Measurements from ENCODE around the gene KLHL40.
"Not testable (repeated sequence)": the region's sequence is repeated elsewhere in the genome, so short reads cannot be mapped to it uniquely, and the experiment has no call there.

The KLHL40 gene

DNA sequence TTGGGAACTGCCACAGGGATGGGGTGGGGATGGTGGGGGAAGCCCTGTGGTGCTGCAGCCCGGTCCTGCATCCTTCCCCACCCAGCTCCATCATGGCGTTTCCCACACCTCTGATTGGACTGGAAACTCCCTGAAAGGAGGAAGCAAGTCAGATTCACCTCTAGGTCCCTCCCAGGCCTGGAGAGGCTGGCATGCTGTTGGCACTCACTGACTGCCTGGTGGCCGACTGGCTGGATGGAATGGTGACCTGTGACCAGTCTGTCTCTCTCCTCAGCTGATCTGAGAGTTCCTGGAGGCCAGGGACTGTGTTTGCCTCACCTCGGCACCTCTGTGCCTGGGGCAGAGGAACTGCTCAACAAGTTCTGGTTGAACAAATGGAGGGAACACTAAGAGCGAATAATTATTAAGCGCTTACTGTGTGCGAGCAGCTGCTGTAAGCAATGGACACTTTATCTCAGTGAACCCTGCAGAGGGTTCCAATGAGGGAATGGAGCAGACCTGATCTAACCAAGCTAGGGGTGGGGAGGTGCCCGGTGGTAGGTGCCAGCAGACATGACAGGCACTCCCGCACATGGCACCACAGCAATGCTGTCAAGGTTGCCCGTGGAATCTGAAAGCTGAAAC, 20.7 kb downstream of the KLHL40 start:
- no peak for DNase-seq

DNA sequence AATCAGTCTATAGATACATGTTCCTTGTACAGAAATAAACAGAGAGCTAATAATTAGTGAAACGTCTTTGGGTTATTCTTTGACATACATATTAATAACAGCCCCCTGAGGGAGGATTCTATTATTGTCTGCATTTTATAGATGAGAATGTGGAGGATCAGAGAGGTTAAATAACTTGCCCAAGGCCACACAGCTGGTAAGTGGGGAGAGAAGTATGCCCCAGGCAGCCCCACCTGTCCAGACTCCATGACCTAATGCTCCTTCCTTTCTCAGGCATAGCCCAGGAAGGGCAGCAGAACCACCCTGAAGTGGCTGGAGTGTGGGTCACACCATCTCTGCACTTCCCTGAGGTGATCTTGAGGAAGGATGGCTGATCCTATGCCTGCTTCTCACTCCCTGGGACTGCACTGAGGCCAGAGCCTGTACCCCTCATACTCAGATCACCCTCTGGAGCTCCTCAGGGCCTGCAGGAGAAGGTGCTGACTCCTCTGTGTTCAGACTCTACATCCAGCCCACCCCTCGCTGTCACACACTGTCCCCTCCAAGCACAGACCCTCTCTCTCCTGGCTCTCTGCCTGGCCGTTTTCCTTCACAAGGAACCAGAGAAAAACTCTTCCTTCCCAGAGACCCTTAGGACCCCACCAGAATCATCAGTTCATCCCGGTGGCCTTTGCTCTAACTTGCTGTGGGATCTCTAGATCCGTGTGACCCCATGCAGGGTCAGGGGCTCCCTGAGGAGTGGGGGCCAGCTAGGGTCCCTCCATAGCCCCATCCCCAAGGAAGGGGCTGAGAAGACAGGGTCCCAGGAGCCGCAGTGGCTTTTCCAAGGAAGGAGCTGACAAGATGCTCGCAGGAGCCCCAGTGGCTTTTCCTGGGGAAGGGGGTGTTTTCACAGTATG, 21.6 kb downstream of the KLHL40 start:
- no peak for DNase-seq

DNA sequence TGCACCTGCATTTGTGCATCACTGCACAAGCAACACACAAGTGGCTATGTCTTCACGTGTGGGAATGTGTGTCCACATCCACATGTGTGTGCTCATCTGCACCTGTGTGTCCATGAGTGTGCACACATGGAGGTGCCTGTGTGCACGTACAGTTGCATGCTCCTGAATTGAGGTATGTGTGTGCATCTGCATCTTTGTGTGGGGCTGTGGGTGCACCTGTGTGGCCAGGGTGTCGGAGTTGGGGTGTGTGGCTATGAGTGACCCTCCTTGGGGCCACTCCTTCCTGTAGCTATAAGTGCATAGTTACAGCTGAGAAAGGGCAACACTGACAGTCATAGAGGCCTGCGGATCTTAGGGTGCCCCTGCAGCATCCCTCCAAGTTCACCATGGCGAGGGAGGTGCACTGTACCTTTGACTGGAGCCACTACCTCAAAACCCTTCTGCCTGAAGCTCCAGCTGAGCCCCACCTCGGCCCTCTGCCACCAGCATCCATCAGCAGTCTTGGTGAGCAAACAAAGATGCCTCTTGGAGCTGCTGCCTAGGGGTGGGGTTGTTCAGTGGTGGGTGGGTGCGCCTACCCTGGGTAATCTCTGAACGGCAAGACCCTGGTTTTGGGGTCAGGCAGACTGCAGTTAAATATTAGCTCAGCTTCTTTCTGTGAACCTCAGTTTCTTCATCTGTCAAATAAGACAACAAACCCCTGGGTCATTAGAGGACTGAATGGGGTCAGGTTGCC, 22.5 kb downstream of the KLHL40 start:
- no peak for DNase-seq

DNA sequence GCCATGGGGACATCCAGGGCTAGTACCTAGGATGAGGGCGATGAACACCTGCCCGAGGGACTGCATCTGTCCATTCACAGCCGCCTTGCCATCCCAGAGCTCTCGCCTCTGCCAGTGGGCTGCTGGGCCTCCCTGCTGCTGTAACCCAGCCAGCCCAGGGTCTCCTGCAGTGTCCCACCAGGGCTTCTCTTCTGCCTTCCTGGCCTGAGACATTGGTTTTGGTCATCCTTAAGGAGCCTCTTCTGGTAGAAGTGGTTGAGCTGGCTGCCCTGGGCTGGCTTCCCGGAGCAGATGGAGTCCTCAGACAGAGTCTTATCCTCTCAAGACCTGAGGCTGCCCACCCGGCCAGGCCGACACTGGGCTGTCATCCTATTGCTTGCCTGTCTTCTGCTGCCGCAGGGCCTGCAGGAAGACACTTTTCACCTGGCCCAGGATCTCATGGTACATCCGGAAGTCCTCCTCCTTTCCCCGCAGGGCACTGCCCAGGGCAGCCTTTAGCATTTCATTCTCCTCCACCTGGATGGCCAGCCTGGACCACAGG, 23.3 kb downstream of the KLHL40 start:
- DNase-seq, result no peak

DNA sequence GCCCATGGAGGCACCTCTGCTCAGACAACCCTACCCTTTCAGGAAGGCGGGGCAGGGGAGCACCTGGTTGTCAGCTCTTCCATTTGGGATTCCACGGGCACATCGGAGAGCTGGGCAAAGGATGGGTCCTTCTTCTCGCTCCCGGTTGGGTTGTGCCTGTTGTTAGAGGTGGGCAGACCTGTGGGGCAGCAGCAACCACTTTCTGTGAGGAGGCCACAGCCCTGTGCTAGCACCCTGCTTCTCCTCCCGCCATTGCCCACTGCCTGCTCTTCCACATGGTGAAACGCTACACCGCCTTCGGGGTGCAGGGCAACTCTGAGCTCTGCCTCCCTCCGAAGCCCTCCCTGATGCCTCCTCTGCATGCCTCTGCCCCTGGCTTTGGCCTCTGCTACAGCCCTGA, 24.3 kb downstream of the KLHL40 start:
- no peak for DNase-seq

DNA sequence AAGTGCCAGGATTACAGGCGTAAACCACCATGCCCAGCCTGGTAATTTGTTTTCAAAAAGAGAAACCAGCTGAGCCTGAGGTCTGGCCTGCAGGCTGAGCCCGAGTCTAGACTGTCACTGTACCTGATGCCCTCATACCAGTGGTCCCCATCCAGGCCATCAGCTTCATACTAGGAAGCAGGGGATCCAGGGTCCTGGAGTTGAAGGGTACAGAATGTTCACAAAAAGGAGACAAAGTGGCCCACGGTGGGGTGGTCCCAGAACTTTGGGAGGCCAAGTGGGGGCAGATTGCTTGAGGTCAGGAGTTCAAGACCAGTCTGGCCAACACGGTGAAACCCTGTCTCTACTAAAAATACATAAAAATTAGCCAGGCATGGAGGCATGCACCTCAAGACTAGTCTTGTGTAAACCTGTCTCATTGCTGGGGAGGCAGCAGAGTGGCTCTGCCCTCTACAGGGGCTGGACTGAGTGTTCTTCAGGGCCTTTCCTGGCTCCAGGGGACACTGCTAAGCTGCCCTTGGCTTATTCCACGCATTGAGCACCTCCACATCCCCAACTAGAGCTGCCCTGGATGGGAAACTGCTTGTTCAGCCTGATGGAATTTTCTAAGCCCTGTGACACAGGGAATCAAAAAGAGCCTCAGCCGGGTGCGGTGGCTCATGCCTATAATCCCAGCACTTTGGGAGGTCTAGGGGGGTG, 25.1 kb downstream of the KLHL40 start:
- DNase-seq, result no peak

DNA sequence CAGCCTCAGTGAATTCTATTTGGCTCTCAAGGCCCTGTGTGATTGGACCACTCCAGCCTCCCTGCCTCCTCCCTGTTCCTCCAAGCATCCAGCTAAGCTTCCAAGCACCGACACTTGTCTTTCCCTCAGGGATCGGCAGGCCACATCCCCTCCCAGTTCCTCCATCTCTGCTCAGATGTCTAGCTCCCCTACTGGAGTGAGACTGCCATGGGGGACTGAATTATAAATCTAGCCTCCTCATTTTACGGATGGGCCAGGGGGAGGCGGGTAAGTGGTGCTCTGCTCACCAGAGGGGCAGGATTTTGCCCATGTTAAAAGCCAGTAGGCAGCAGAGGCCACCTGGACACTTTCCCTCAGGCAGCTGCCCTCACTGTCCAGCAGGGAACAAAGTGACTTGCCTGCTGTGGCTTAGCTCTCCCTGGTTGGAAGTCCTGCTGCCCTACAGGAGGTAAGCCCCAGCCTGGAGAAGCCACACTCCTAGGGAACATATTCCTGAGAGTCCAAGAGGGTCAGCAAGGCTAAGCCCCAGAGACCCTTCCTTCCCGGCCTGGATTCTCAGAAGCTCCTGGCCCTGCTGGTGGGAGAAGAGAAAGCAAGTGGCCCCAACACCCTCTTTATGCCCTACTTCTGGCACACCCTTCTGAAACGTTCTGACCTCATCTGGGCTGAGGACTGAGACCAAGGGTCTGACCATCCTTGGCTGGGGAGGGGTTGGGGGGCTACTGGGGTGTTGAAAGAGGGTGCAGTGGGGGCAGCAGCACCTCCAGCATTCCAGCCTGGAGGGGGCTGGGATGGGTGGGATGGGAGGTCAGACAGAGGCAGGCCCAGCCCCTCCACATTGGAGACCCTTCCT, 26.4 kb downstream of the KLHL40 start:
- DNase-seq, result no peak

DNA sequence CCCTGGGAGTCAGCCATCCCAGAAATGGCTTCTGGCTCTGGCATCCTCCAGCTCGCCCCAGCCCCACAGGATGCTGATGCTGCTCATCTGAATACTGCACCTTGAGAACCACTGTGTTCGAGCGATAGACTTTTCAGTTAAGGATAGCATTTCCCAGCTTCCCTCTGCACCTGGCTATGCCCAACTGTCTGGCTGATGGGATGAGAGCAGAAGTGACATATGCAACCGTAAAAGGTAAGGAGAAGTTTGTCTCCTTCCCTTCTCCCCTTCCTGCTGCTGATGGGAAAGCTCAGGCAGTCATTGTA, 27.0 kb downstream of the KLHL40 start:
- DNase-seq, result no peak

DNA sequence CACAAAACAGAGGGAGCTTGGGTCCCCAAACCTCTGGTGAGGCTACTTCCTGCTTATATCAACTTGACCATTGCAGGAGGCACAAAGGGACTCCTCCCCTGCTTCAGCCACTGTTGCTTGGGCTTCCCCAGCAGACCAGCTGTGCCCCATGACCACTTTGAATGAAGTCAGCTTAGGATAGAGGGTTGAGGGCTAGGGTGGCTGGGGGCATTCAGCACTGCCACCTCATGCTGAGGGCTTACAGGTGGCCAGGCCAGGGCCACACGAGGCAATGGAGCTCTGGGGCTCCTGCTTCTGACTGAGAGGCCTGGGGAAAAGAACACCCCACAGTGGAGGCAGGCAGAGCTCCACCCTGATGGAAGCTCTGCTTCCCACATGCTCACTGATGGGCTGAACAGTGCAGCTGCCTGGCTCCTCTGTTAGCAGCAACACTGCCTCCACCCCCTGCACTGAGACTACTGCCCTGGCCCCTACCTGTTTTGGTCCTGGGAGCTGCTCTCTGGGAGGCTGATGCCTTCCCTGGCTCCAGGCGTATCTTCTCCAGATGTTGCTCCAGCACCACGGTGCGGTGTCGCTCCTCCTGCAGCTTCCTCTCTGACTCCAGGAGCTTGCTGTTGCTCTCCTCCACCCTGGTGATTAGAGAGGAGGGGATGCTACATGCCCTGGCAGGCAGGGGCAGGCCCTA, 27.5 kb downstream of the KLHL40 start:
- no peak for DNase-seq

DNA sequence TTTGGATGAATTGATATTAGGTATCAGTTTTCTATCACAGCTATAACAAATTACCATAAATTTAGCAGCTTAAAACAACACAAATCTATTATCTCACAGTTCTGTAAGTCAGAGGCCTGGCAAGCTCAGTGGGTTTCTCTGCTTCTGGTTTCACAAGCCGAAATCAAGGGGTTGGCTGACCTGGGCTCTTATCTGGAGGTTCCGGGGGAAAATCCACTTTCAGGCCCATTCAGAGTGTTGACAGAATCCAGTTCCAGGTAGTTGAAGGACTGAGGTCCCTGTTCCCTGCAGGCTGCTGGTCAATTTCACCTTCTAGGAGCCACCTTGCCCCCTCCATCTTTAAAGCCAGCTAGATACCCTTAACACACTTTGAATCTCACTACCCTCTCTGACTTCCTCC, 28.4 kb downstream of the KLHL40 start:
- no peak for DNase-seq

DNA sequence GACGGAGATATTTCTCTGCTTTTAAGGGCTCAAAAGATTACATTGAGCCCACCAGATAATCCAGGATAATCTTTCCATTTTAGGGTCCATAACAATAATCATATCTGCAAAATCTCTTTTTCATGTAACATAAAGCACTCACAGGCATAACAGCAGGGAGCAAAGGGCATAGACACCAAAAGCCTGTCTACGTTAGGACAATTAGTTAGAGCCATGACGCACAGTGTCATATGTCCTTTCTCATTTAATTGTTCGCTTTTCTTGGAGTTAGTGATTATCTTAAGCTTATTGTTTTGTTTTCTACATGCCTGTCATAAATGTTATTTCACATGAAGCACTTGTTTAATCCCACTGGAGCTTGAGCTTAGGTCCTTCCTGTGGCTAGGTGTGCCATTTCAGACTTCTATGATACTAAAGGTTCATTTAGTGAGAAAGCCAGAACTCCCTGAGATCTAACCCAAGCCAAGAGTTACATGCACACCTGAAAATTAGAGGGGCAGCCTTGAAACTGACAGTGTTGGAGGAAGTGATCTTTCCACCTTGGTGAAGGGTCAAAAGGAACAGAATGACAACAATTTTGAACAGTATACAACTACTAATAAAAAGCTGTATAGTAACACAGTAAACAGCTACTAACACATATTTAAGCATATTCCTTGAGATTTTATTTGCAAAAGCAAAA, 29.0 kb downstream of the KLHL40 start:
- DNase-seq, result no peak

DNA sequence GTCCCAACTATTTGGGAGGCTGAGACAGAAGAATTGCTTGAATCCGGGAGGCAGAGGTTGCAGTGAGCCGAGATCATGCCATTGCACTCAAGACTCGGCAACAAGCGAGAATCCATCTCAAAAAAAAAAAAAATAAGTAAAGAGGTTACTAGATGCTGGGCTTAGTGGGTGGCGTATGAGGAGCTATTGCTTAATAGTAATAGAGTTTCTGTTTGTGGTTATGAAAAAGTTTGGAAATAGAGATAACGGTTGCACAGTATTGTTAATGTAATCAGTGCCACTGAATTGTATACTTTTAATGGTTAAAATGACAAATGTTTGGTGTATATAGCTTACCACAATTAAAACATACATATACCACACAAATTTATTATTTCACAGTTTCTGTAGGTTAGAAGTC, 32.0 kb downstream of the KLHL40 start:
- DNase-seq, result no peak

DNA sequence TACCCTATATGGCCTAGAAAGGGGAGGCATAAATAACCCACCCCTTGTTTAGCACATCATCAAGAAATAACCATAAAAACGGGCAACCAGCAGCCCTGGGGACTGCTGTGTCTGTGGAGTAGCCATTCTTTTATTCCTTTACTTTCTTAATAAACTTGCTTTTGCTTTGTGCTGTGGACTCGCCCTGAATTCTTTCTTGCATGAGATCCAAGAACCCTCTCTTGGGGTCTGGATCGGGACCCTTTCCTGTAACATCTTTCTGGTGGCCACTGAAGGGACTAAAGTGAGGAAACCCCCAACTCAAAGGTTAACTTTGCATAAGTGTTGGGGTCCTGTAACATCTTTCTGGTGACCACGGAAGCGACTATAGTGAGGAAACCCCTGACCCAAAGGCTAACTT, 33.0 kb downstream of the KLHL40 start:
- DNase-seq, result no peak

DNA sequence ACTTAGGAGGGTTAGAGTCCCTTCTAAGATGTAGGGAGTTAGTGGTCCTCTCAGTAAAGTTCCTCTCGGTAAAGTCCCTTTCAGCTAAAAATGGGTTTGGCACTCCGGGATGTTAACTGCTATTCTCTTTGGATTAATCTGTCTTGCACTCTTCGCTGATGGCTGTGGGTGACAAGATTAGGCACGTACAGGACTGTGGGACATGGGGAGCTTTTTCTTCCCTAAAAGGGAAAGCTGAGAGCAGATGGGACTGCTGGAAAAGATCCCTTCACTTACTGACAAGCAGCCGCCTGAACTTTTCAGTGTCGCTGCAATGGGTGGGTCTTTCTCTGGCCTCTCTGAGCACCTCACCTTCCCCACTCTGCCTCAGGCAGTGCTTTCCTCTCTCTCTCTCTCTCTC, 33.7 kb downstream of the KLHL40 start:
- DNase-seq, result no peak

DNA sequence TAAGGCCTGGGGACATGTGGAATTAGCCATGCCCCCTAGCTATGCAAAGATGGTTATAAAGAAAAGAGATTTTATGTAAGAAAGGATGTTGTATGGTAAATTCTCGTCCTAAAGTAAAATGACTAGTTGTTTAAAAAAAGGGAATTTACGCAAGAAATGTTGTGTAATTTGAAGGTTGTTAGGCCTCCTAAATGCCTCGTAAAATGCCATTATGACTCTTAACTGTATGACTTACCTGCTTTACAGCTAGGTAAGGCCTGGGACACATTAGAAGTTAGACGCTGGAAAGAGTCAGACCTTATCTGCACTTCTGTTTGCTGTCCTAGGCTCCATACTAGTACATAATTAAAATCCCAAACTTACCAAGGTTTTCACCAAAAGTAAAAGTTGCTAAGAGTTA, 34.8 kb downstream of the KLHL40 start:
- DNase-seq, result no peak

DNA sequence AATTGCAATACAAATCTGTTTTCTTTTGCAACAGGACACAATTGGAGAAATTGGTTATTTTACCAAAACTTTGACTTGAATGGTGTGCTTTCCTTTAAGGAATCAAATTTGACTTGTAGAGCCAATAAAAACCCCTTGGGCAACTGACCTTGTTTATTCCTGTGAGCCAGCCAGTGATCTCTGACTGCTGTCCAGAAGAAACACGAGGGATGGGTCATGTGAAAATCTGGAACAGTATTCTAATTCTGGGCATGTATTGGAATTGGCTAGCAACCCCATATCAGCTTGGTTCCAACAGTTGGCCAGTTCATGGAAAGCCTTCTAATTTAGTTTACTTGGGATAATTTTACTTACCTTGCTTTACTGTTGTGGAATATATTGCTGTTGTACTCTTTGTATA, 36.4 kb downstream of the KLHL40 start:
- no peak for DNase-seq

DNA sequence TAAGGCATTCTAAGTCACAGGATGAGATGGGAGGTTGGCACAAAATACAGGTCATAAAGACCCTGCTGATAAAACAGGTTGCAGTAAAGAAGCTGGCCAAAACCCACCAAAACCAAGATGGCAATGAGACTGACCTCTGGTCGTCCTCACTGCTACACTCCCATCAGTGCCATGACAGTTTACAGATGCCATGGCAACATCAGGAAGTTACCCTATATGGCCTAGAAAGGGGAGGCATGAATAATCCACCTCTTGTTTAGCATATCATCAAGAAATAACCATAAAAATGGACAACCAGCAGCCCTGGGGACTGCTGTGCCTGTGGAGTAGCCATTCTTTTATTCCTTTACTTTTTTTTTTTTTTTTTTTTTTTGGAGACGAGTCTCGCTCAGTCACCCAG, 37.1 kb downstream of the KLHL40 start:
- DNase-seq, result not testable (repeated sequence)

DNA sequence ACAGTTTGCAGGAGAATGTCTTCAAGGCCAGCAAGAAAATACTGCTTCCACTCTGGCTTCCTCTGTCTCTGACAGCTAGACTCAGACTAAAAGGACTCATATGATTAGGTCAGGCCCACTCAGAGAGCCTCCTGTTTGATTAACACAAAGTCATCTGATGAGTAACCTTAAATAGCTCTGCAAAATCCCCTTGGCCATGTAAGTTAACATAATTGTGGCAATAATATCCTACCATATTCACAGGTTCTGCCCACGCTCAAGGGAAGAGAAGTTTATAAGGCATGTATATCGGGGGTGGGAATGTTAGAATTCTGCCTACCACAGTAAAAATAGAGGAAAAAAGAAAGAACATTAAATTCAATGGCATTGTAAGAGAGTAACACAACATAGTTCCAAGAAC, 37.9 kb downstream of the KLHL40 start:
- no peak for DNase-seq

DNA sequence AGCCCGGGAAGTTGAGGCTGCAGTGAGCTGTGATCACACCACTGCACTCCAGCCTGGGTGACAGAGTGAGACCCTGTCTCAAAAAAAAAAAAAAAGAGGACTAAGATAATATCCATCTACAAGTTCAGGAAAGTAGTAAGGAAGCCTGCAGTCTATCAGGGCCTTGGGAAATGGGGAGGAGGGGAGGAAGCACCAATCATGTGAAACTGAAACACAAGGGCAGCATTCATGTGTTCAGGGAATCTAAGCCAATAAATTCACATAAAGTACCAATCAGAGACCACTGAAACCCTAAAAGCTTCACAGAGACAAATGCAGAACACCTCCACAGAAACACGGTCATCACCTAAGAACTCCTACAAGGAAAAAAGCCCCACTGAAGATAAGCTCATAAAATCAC, 40.1 kb downstream of the KLHL40 start:
- DNase-seq, result no peak

DNA sequence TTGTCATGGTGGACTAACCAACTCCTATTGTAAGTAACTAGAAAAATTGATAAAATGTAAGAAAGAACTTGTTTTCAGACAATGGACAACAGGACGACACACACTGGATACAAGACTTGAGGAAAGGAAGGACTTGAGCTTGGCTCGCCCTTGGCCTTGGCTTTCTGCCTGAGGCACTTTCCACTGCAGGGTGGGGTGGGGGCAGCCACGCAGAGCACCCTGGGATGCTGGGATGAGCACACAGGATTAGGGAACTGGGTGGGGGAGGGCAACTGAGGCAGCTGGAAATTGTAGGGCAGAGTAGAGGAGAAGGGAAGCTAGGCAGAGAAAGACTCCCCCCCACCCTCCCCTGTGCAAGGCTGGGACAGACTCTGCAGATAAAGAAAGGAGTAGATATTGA, 42.7 kb downstream of the KLHL40 start:
- no peak for DNase-seq
